Peyer's patch (tissue), 4 donors: Measurements from ENCODE around the gene ANKRD11. TPM values are rescaled to one million over a fixed set of nuclear protein-coding genes. Genes with fewer than 3 reads are reported as not detected.
"Not testable (repeated sequence)": the region's sequence is repeated elsewhere in the genome, so short reads cannot be mapped to it uniquely, and the experiment has no call there.

Experiments used
- DNase-seq, 3 donors: peaks; one replicate each; pipeline ENCODE4 v3.0.0-alpha.2; 2017 to 2019
- H3K27ac ChIP-seq, 4 donors: fragments of 200-600 bp; sonication (generic); one replicate each; pipeline ENCODE4 v1.5.1; 2016 to 2019
- H3K27me3 ChIP-seq, 2 donors: fragments of 200-600 bp; sonication (generic); one replicate each; pipeline ENCODE4 v1.5.1; 2019
- H3K36me3 ChIP-seq, 3 donors: fragments of 200-600 bp; sonication (generic); one replicate each; pipeline ENCODE4 v1.5.1; 2016 to 2019
- H3K4me1 ChIP-seq, 4 donors: fragments of 200-600 bp; sonication (generic); one replicate each; pipeline ENCODE4 v1.5.1; 2016 to 2019
- H3K4me3 ChIP-seq, 4 donors: fragments of 200-600 bp; sonication (generic); 1 replicate in 3 of 4; 2 replicates in 1 of 4; pipeline ENCODE4 v1.5.1; 2016 to 2019; ENCODE audit warnings: mild to moderate bottlenecking in 1 of 4
- H3K9me3 ChIP-seq, 4 donors: fragments of 200-600 bp; sonication (generic); one replicate each; pipeline ENCODE4 v1.5.1; 2016 to 2019; ENCODE audit warnings: mild to moderate bottlenecking in 1 of 4
- POLR2A ChIP-seq, 2 donors: fragments of 450-650 bp; IDR thresholded peaks; one replicate each; pipeline ENCODE4 v1.5.1; 2017; ENCODE audit warnings: antibody characterized with exemption in 2 of 2, mild to moderate bottlenecking in 2 of 2, moderate library complexity in 2 of 2
- total RNA-seq, 4 donors: library from RNA; depleted of rRNA; stranded (reverse); fragments of >200 nt; gene quantifications; one replicate each; pipeline ENCODE4 v1.1.0, GENCODE V29; 2016
- TF ChIP-seq, protein P1 (sequence below), 6 experiments: fragments of 450-650 bp in 4 of 6; fragments of 200-600 bp in 2 of 6; sonication (generic) in 1 of 6; IDR thresholded peaks; one replicate each; pipeline ENCODE4 v1.5.1; 2017 to 2019; ENCODE audit warnings: antibody characterized with exemption in 6 of 6, mild to moderate bottlenecking in 3 of 6, moderate library complexity in 1 of 6

The ANKRD11 gene
- total RNA-seq, 4 donors from 2014 or later = 177 to 227 (median 211) TPM

DNA sequence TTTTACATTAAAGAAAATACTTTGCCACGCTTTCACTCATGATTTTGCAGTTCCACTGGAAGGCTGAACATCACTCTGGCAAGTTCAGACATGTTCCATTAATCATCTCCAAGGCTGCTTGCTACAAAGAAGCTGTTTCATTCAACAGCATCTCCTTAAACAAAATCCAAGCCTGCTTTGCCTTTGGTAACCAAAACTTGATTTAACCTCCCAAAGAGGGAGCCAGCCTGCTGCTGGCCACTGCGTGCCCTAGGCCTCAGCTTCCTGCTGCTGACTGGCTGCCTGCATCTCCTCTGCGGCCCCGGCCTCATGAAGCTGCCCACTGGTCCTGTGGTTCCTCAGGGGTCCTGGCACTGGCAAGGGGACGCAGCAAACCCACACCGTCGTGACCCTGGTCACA is 31.8 kb downstream of the ANKRD11 start:
- TF ChIP-seq POLR2A (IDR thresholded peaks at IDR 0.05) = no peak
- TF ChIP-seq, protein P1, sequence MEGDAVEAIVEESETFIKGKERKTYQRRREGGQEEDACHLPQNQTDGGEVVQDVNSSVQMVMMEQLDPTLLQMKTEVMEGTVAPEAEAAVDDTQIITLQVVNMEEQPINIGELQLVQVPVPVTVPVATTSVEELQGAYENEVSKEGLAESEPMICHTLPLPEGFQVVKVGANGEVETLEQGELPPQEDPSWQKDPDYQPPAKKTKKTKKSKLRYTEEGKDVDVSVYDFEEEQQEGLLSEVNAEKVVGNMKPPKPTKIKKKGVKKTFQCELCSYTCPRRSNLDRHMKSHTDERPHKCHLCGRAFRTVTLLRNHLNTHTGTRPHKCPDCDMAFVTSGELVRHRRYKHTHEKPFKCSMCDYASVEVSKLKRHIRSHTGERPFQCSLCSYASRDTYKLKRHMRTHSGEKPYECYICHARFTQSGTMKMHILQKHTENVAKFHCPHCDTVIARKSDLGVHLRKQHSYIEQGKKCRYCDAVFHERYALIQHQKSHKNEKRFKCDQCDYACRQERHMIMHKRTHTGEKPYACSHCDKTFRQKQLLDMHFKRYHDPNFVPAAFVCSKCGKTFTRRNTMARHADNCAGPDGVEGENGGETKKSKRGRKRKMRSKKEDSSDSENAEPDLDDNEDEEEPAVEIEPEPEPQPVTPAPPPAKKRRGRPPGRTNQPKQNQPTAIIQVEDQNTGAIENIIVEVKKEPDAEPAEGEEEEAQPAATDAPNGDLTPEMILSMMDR (IDR thresholded peaks at IDR 0.05) = no peak
- H3K36me3 ChIP-seq = no peaks in the 10 kb centered on the region
- H3K27ac ChIP-seq = no peak overlapping the region
- H3K9me3 ChIP-seq = no peaks in the 10 kb centered on the region
- H3K4me3 ChIP-seq = no peak overlapping the region
- DNase-seq = no peak
- no peaks in the 10 kb centered on the region for H3K27me3 ChIP-seq
- H3K4me1 ChIP-seq = peaks cover 0 to 15% (median 7%) of the 10 kb centered on the region in 4 donors

DNA sequence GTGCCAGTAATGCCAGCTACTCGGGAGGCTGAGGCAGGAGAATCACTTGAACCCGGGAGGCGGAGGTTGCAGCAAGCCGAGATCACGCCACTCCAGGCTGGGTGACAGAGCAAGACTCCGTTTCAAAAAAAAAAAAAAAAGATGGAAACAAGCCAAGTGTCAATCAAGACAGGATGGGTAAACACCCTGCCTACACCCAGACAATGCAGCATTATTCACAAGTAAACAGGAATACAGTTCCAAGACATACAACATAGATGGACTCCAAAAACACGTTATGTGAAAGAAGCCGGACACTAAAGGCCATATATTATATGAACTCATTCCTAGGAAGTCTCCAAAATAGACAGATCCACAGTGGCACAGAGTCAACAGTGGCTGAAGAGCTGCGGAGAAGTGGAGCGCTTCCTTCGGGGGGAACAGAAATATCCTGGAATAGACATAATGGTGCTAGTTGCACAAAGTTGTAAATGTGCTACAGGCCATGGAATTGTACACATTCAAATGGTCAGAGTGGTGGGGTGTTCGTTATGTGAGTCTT is 33.9 kb downstream of the ANKRD11 start:
- H3K4me1 ChIP-seq = peaks cover 0 to 30% (median 15%) of the 10 kb centered on the region in 4 donors

DNA sequence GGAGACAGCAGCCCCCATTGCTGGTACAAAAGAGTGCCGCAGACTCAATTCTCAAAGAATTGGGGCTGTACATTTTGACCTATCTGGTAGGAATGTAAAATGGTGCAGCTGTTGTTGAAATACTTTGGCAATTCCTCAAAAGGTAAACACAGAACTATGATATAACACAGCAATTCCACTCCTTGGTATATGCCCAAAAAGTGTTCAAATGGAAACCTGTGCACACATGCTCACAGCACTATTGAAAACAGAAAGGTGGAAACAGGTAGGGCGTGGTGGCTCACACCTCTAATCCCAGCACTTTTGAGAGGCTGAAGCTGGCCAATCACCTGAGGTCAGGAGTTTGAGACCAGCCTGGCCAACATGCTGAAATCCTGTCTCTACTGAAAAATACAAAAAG is 34.7 kb downstream of the ANKRD11 start:
- TF ChIP-seq POLR2A (IDR thresholded peaks at IDR 0.05) = no peak
- TF ChIP-seq, protein P1 (IDR thresholded peaks at IDR 0.05) = no peak
- Histone ChIP-seq H3K4me3 (no peak overlapping the region), H3K36me3 (no peaks in the 10 kb centered on the region), H3K4me1 (peaks cover 0 to 34% (median 15%) of the 10 kb centered on the region in 4 donors), H3K9me3 (no peaks in the 10 kb centered on the region), H3K27ac (no peak overlapping the region), H3K27me3 (no peaks in the 10 kb centered on the region)
- DNase-seq = no peak

More for the DNA sequence above, 33.9 kb downstream of the ANKRD11 start:
- no peaks in the 10 kb centered on the region for H3K36me3 ChIP-seq
- no peak for TF ChIP-seq POLR2A (IDR thresholded peaks at IDR 0.05)
- TF ChIP-seq, protein P1 (IDR thresholded peaks at IDR 0.05) = no peak
- no peaks in the 10 kb centered on the region for H3K9me3 ChIP-seq
- no peak for DNase-seq
- no peak overlapping the region for H3K27ac ChIP-seq
- no peak overlapping the region for H3K4me3 ChIP-seq
- H3K27me3 ChIP-seq = no peaks in the 10 kb centered on the region

DNA sequence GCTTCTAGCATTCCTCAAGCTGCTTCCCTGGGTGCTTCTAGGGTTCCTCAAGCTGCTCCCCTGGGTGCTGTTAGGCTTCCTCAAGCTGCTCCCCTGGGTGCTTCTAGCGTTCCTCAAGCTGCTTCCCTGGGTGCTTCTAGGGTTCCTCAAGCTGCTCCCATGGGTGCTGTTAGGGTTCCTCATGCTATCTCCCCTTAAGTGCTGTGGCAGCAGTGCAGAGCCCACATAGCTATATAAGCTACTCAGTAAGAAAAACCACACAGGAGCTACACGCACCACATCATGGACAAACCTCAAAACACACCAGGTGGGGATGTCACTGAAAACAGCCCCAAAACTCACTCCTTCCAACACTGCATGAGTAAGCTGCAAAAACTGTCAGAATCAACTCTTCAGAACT is 35.2 kb downstream of the ANKRD11 start:
- Histone ChIP-seq H3K4me3 (no peak overlapping the region), H3K27me3 (no peaks in the 10 kb centered on the region), H3K9me3 (no peaks in the 10 kb centered on the region), H3K27ac (no peak overlapping the region), H3K4me1 (peaks cover 0 to 37% (median 15%) of the 10 kb centered on the region in 4 donors), H3K36me3 (no peaks in the 10 kb centered on the region)
- DNase-seq = no peak
- TF ChIP-seq, protein P1 (IDR thresholded peaks at IDR 0.05) = no peak
- TF ChIP-seq POLR2A (IDR thresholded peaks at IDR 0.05) = no peak

DNA sequence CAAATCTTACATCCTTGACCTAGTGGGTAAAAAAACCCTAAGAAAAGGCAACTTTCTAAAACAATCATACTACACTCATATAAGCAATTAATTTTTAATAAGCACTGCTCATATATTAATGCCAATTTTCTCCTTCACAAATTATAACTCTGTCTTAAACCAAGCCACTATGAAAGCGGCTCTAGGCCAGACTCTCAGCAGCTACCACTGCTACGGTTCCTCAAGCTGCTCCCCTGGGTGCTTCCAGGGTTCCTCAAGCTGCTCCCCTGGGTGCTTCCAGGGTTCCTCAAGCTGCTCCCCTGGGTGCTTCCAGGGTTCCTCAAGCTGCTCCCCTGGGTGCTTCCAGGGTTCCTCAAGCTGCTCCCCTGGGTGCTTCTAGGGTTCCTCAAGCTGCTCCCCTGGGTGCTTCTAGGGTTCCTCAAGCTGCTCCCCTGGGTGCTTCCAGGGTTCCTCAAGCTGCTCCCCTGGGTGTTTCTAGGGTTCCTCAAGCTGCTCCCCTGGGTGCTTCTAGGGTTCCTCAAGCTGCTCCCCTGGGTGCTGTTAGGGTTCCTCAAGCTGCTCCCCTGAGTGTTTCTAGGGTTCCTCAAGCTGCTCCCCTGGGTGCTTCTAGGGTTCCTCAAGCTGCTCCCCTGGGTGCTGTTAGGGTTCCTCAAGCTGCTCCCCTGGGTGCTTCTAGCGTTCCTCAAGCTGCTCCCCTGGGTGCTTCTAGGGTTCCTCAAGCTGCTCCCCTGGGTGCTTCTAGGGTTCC is 35.8 kb downstream of the ANKRD11 start:
- not testable (repeated sequence) for DNase-seq, H3K9me3 ChIP-seq, H3K4me3 ChIP-seq, H3K36me3 ChIP-seq, H3K27me3 ChIP-seq
- Histone ChIP-seq H3K27ac (peak overlapping the region in 1 of 4 donors; percentile 12), H3K4me1 (peaks cover 0 to 37% (median 15%) of the 10 kb centered on the region in 4 donors)
